Measurements from ENCODE around the gene ALX3. TPM values are rescaled to one million over a fixed set of nuclear protein-coding genes. Genes with fewer than 3 reads are reported as not detected.

Gene ALX3
- polyA plus RNA-seq, 1 donor (not counting 4 experiments of a cell fraction or from before 2014, with no cell fraction given): not detected

- peaks cover 9% of the 10 kb centered on the region for H3K9me3 ChIP-seq (ENCODE audit: control insufficient read depth, low read depth, low read length)
- H4K20me1 ChIP-seq (ENCODE audit: control insufficient read depth, extremely low read depth, insufficient read depth, low read length): no peaks in the 10 kb centered on the region
- H3K79me2 ChIP-seq (ENCODE audit: control insufficient read depth, insufficient read depth, low read length): no peaks in the 10 kb centered on the region
- TF ChIP-seq, protein P1, sequence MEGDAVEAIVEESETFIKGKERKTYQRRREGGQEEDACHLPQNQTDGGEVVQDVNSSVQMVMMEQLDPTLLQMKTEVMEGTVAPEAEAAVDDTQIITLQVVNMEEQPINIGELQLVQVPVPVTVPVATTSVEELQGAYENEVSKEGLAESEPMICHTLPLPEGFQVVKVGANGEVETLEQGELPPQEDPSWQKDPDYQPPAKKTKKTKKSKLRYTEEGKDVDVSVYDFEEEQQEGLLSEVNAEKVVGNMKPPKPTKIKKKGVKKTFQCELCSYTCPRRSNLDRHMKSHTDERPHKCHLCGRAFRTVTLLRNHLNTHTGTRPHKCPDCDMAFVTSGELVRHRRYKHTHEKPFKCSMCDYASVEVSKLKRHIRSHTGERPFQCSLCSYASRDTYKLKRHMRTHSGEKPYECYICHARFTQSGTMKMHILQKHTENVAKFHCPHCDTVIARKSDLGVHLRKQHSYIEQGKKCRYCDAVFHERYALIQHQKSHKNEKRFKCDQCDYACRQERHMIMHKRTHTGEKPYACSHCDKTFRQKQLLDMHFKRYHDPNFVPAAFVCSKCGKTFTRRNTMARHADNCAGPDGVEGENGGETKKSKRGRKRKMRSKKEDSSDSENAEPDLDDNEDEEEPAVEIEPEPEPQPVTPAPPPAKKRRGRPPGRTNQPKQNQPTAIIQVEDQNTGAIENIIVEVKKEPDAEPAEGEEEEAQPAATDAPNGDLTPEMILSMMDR (optimal IDR thresholded peaks at IDR 0.05 in 1 of 3, IDR thresholded peaks at IDR 0.05 in 1 of 3, conservative IDR thresholded peaks at IDR 0.05 in 1 of 3; ENCODE audit: extremely low read depth in 1 of 3, insufficient read depth in 2 of 3, low read length in 3 of 3): no peak
- no peak for TF ChIP-seq EZH2 (IDR thresholded peaks at IDR 0.05; ENCODE audit: low read length)
- H3K36me3 ChIP-seq (ENCODE audit: control insufficient read depth in 2 of 2, extremely low read depth in 1 of 2, insufficient read depth in 2 of 2, low read length in 2 of 2): peaks cover 0 to 3% of the 10 kb centered on the region in 2 experiments
- no peaks in the 10 kb centered on the region for H3K4me1 ChIP-seq (ENCODE audit: control insufficient read depth, extremely low read depth, insufficient read depth, low read length)
- H3K9ac ChIP-seq (ENCODE audit: control insufficient read depth, extremely low read depth, insufficient read depth, low read length): no peak overlapping the region
- no peak for FAIRE-seq
- H2AFZ ChIP-seq (ENCODE audit: control insufficient read depth, low read length): no peak overlapping the region
- no peak overlapping the region for H3K4me3 ChIP-seq (ENCODE audit: control insufficient read depth in 2 of 3, extremely low read depth in 1 of 3, insufficient read depth in 2 of 3, low read depth in 1 of 3, low read length in 3 of 3)
- H3K27me3 ChIP-seq (ENCODE audit: control insufficient read depth, extremely low read depth, insufficient read depth, low read length): peaks cover 42% of the 10 kb centered on the region
- no peaks in the 10 kb centered on the region for H3K9me1 ChIP-seq (ENCODE audit: control insufficient read depth, extremely low read depth, insufficient read depth, low read length)
- dilution Hi-C loops (cut with MboI; ENCODE audit: extremely low pct_ligation_motif_present, low sequenced_read_pairs): no loop called here
- H3K27ac ChIP-seq (ENCODE audit: control insufficient read depth, insufficient read depth, low read length): no peak overlapping the region
- no peak overlapping the region for H3K4me2 ChIP-seq (ENCODE audit: control insufficient read depth, extremely low read depth, insufficient read depth, low read depth, low read length)
- no peak for DNase-seq (ENCODE audit: low read depth, low spot score)
Measured at GRCh38 chr1:110065841-110066240, 4.6 kb downstream of the ALX3 start.

DNA sequence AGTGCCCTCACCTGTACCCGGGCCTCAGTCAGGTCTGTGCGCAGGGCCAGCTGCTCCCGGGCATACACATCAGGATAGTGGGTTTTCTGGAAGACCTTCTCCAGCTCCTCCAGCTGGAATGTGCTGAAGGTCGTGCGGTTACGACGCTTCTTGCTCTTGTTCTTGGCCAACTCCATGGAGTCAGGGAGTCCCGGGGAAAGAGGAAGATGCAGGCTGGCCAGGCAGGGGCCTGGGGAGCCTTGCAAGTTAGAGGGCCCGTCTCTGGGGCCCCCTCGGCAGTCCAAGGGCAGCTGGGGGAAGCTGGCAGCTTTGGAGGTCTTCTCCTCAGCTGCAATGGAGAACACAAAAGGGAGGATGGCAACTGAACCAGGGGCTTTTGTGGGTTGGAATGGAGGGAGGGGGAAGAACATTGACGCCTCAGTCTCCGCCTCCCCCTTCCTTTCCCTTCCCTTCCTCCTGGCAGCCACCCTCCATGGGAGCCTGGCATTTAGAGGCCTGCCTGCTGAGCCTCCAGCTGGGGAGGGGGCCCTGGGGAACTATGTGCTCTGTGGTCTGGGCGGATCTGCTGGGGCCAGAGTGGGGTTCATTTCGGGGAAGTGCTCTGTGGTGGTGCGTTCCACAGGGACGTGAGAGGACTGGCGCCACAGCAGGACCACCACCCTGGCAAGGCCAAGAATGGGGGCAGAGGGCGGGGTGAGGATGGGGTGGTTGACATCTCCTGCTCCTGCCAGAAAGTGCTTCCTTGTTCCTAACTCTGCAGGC lies 5.7 kb downstream of the ALX3 start:
- no peaks in the 10 kb centered on the region for H3K4me1 ChIP-seq (ENCODE audit: control insufficient read depth, extremely low read depth, insufficient read depth, low read length)
- dilution Hi-C loops (cut with MboI; ENCODE audit: extremely low pct_ligation_motif_present, low sequenced_read_pairs): no loop called here
- no peaks in the 10 kb centered on the region for H4K20me1 ChIP-seq (ENCODE audit: control insufficient read depth, extremely low read depth, insufficient read depth, low read length)
- TF ChIP-seq EZH2 (IDR thresholded peaks at IDR 0.05; ENCODE audit: low read length): no peak
- TF ChIP-seq, protein P1 (optimal IDR thresholded peaks at IDR 0.05 in 1 of 3, IDR thresholded peaks at IDR 0.05 in 1 of 3, conservative IDR thresholded peaks at IDR 0.05 in 1 of 3; ENCODE audit: extremely low read depth in 1 of 3, insufficient read depth in 2 of 3, low read length in 3 of 3): no peak
- H2AFZ ChIP-seq (ENCODE audit: control insufficient read depth, low read length): no peak overlapping the region
- H3K9ac ChIP-seq (ENCODE audit: control insufficient read depth, extremely low read depth, insufficient read depth, low read length): no peak overlapping the region
- DNase-seq (ENCODE audit: low read depth, low spot score) (no peak), FAIRE-seq (no peak)
- H3K4me2 ChIP-seq (ENCODE audit: control insufficient read depth, extremely low read depth, insufficient read depth, low read depth, low read length): no peak overlapping the region
- H3K4me3 ChIP-seq (ENCODE audit: control insufficient read depth in 2 of 3, extremely low read depth in 1 of 3, insufficient read depth in 2 of 3, low read depth in 1 of 3, low read length in 3 of 3): no peak overlapping the region
- peaks cover 3 to 4% of the 10 kb centered on the region in 2 experiments for H3K36me3 ChIP-seq (ENCODE audit: control insufficient read depth in 2 of 2, extremely low read depth in 1 of 2, insufficient read depth in 2 of 2, low read length in 2 of 2)
- H3K27ac ChIP-seq (ENCODE audit: control insufficient read depth, insufficient read depth, low read length): no peak overlapping the region
- H3K79me2 ChIP-seq (ENCODE audit: control insufficient read depth, insufficient read depth, low read length): no peaks in the 10 kb centered on the region
- H3K9me3 ChIP-seq (ENCODE audit: control insufficient read depth, low read depth, low read length): peaks cover 9% of the 10 kb centered on the region
- H3K9me1 ChIP-seq (ENCODE audit: control insufficient read depth, extremely low read depth, insufficient read depth, low read length): no peaks in the 10 kb centered on the region
- H3K27me3 ChIP-seq (ENCODE audit: control insufficient read depth, extremely low read depth, insufficient read depth, low read length): peaks cover 33% of the 10 kb centered on the region

All from keratinocyte (primary cell).